ENCODE results near the gene TUBB4B.
A peak's percentile ranks its signal among the peaks of the same experiment; 100 is the strongest.

TUBB4B gene

DNA sequence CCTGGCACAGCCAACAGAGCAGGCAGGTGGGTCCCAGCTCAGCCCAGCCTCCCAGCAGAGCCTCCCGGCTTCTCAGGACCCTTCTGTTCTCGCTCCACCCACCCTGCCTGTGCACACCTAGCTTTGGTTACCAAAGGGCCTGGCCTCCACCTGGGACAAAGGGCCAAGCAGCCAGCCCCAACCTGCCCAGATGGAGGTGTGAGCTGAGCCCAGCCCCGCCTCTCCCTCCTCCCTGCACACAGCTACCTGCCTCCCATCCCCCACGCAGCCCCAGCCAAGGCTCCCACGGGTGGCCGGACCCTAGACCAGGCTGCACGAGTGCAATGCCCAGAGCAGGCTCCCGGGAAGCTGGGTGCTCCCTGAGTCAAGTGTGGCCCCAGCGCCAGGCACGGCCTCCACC is 46.2 kb upstream of the TUBB4B start:
- no peak overlapping the region for H3K4me3 ChIP-seq (ENCODE audit: low read depth, low read length)
- in situ Hi-C loops (cut with HindIII; ENCODE audit: low sequenced_read_pairs), result no loop called here
- TF ChIP-seq, protein P1, sequence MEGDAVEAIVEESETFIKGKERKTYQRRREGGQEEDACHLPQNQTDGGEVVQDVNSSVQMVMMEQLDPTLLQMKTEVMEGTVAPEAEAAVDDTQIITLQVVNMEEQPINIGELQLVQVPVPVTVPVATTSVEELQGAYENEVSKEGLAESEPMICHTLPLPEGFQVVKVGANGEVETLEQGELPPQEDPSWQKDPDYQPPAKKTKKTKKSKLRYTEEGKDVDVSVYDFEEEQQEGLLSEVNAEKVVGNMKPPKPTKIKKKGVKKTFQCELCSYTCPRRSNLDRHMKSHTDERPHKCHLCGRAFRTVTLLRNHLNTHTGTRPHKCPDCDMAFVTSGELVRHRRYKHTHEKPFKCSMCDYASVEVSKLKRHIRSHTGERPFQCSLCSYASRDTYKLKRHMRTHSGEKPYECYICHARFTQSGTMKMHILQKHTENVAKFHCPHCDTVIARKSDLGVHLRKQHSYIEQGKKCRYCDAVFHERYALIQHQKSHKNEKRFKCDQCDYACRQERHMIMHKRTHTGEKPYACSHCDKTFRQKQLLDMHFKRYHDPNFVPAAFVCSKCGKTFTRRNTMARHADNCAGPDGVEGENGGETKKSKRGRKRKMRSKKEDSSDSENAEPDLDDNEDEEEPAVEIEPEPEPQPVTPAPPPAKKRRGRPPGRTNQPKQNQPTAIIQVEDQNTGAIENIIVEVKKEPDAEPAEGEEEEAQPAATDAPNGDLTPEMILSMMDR (IDR thresholded peaks at IDR 0.05; ENCODE audit: low read depth, low read length, missing control alignments), result no peak
- no peak for DNase-seq (ENCODE audit: low read depth)

DNA sequence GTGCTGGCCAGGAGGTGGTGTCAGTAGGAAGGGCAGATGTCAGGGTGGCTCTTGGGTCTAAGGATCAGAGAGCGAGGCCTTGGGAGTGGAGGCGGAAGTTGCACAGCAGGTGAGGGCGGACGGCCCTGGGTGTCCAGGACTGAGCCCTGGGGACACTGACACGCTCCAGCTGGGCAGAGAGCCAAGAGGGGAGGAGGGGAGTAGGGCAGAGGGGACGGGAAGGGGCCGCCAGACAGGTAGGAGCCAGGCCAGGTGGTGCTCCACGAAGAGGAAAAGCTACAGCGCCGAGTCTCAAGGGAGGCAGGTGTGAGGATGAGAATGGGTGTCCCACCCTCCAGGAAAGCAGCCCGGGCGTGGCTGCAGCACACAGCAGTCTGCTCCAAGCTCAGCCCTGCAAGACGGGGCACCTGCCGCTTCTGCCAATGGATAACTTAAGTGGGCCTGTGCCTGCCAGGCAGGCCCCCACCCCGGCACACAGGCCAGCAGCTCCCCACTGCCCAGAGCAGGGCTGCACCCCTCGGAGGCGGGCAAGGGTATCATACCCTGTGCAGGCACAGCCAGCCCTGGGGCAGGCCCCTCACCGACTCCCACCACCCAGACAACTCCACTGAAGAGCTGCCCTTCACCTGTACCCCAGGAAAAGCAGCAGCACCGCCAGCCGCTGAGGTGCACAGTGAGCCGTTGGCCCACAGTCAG is 45.4 kb upstream of the TUBB4B start:
- TF ChIP-seq, protein P1 (IDR thresholded peaks at IDR 0.05; ENCODE audit: low read depth, low read length, missing control alignments), result no peak
- H3K4me3 ChIP-seq (ENCODE audit: low read depth, low read length), result no peak overlapping the region
- in situ Hi-C loops (cut with HindIII; ENCODE audit: low sequenced_read_pairs), result no loop called here
- no peak for DNase-seq (ENCODE audit: low read depth)

DNA sequence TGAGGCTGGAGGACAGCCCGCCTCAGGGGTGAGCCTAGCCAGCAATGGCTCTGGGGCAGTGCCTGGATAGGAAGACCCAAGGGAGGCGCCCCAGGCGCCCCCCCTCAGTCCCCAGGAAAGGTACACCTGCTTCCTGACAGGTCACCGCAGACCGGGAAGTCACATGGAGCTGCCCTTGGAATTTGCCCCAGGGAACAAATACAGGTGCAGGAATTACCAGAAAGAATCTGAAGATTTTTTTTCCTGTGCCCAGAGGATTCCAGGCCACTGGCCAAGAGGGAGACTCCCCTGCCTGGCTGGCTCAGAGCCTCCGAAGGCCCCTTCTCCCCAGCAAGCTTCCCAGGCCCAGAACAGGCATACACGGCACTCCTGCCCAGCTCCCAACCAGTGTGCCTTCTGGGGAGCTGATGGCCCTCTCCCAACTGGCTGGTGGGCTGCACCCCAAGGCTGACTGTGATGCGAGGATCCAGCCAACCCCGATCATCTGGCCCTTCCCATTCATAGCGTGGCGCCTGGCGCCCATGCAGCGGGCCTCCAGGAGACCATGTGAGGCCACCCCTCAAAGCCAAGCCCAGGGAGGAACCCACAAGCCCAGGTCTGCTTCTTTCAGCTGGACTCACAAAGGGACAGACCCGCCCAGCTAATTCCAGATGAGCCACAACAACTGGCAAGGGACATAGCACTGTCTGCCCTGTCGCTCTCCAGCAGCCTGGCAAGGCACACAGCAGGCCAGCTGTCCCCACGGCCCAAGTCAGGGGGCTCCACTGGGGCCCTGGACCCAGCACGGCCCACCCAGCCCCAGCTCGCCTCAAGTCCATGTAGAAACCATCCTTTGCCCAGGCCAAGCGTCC is 42.8 kb upstream of the TUBB4B start:
- TF ChIP-seq, protein P1 (IDR thresholded peaks at IDR 0.05; ENCODE audit: low read depth, low read length, missing control alignments), result no peak
- H3K4me3 ChIP-seq (ENCODE audit: low read depth, low read length), result no peak overlapping the region
- in situ Hi-C loops (cut with HindIII; ENCODE audit: low sequenced_read_pairs), result no loop called here
- DNase-seq (ENCODE audit: low read depth), result no peak

DNA sequence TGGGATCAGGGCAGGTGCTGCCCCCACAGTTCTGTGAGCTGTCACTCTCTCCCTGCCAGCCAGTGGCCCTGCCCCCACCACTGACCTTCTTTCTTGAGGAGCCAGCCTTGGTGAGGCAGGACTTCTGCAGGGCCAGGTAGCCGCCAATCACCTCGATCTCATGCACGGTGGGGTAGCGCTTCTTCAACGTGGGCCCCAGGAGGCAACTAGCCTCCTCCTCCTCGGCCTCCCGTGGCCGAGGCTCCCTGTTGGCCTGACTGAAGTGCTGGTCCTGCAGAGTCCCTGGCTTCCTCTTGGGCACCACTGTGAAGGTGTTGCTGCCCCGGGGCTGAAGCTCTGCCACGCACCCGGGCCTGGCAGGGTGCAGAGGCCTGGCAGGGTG is 42.2 kb upstream of the TUBB4B start:
- in situ Hi-C loops (cut with HindIII; ENCODE audit: low sequenced_read_pairs), result no loop called here
- TF ChIP-seq, protein P1 (IDR thresholded peaks at IDR 0.05; ENCODE audit: low read depth, low read length, missing control alignments), result no peak
- peak overlapping the region; percentile 41 for H3K4me3 ChIP-seq (ENCODE audit: low read depth, low read length)

DNA sequence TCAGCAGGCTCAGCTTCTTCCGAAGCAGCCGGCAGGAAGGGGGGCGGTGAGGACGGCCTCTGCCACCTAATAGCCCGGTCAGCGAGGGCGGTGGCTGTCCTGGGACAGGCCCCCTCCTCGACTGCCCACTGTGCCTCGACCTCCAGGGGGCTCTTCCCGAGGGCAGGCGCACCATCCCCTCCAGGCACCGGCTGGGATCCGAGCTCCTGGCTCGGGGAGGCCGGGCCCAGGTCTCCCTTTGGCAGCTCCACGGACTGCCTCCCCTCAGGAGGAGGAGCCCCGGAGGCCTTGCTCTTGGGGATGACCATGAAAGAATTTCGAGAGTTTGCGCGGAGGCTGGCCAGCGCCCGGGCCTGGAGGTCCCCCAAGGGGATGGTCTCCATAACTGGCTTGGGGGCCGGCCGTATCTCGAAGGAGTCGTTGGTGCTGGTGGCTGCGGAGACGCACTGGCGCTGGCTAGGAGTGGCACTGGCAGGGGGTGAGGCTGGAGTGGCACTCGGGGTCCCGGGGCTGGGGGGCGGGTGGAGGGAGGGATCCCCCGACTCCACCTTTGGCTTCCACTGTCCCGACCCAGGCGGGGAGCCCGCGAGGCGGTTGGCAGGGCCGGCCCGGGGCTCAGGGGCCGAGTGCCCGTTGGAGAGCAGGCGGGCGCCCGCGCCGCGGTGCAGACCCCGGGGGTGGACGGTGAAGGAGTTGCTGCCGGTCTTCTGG is 41.5 kb upstream of the TUBB4B start:
- TF ChIP-seq, protein P1 (IDR thresholded peaks at IDR 0.05; ENCODE audit: low read depth, low read length, missing control alignments), result no peak
- H3K4me3 ChIP-seq (ENCODE audit: low read depth, low read length), result peak overlapping the region; percentile 41
- in situ Hi-C loops (cut with HindIII; ENCODE audit: low sequenced_read_pairs), result no loop called here
- DNase-seq (ENCODE audit: low read depth), result no peak

More for the DNA sequence above, 42.2 kb upstream of the TUBB4B start:
- DNase-seq (ENCODE audit: low read depth), result no peak

Measured in astrocyte of the cerebellum (primary cell).